Retinal pigment epithelial cell (primary cell): Measurements from ENCODE around the gene PIEZO2.

Source experiments
- DNase-seq: peaks from one replicate; pipeline ENCODE4 v3.0.0-alpha.2; 2010; ENCODE audit warnings: low read depth
- H3K4me3 ChIP-seq: 2 replicates; pipeline ENCODE4 v1.5.1; 2011; ENCODE audit warnings: mild to moderate bottlenecking, low read length, control low read depth, moderate library complexity
- CTCF ChIP-seq: conservative IDR thresholded peaks from 2 replicates; pipeline ENCODE4 v1.5.1; 2011; ENCODE audit warnings: low read depth, low read length, control low read depth, inconsistent platforms

PIEZO2 gene

GRCh38 chr18:10724666-10725065 lies 424.7 kb downstream of the PIEZO2 start:
- DNase-seq: no peak
- no peak overlapping the region for H3K4me3 ChIP-seq
- TF ChIP-seq CTCF: no peak

GRCh38 chr18:10723496-10723895 lies 425.9 kb downstream of the PIEZO2 start:
- no peak for DNase-seq
- no peak overlapping the region for H3K4me3 ChIP-seq
- no peak for TF ChIP-seq CTCF

- TF ChIP-seq CTCF: no peak
- H3K4me3 ChIP-seq: no peak overlapping the region
- no peak for DNase-seq
These were observed 430.6 kb downstream of the PIEZO2 start for GRCh38 chr18:10718809-10719208.

- no peak for TF ChIP-seq CTCF
- no peak overlapping the region for H3K4me3 ChIP-seq
- peak; percentile 89 for DNase-seq
These were observed 433.6 kb downstream of the PIEZO2 start for GRCh38 chr18:10715791-10716190.

- DNase-seq: no peak
- TF ChIP-seq CTCF: no peak
These were observed 436.0 kb downstream of the PIEZO2 start for GRCh38 chr18:10713409-10713808.

GRCh38 chr18:10707294-10707693 lies 442.1 kb downstream of the PIEZO2 start:
- DNase-seq: no peak
- TF ChIP-seq CTCF: no peak
- no peak overlapping the region for H3K4me3 ChIP-seq

More at GRCh38 chr18:10713409-10713808, 436.0 kb downstream of the PIEZO2 start:
- no peak overlapping the region for H3K4me3 ChIP-seq

GRCh38 chr18:10705786-10706185 lies 443.6 kb downstream of the PIEZO2 start:
- TF ChIP-seq CTCF: no peak
- DNase-seq: no peak
- no peak overlapping the region for H3K4me3 ChIP-seq
